IMR-90 (cell line): ENCODE results near the gene SIK3. TPM values are rescaled to one million over a fixed set of nuclear protein-coding genes. Genes with fewer than 3 reads are reported as not detected.

Experiments used
- ATAC-seq: fragments of 200-7000 bp; cut with Tn5 transposase; 2 replicates; pipeline ENCODE4 v1.9.1; 2020; ENCODE audit warnings: low read depth, mild to moderate bottlenecking, moderate library complexity
- BruUV-seq: library from RNA; stranded (reverse); fragments of 400-500 nt; replicated peaks from 2 replicates; lab custom pipeline; 2021; lab: Mats Ljungman, UMichigan
- CTCF ChIA-PET: fragments of 300-600 bp; formaldehyde crosslinking; extraction: SDS; loops from one replicate; lab custom pipeline; 2021; ENCODE audit warnings: antibody characterized with exemption; lab: Yijun Ruan, JAX
- POLR2A ChIA-PET: fragments of 300-600 bp; sonication (Branson Sonifier 250); formaldehyde crosslinking; loops from one replicate; lab custom pipeline; 2022; ENCODE audit warnings: antibody characterized with exemption; ENCODE audit not compliant: unreplicated experiment; lab: Charles Lee
- DNase-seq: peaks from one replicate; pipeline ENCODE4 v3.0.0; 2013
- H2AFZ ChIP-seq: replicated peaks from 2 replicates; pipeline ENCODE3; 2013; ENCODE audit warnings: low read length, mild to moderate bottlenecking; ENCODE audit not compliant: poor library complexity
- H2AK5ac ChIP-seq: 2 replicates; pipeline ENCODE4 v1.6.1; 2013; ENCODE audit warnings: low read depth, low read length, inconsistent platforms
- H2AK9ac ChIP-seq: replicated peaks from 2 replicates; pipeline ENCODE3; 2013; ENCODE audit warnings: mild to moderate bottlenecking, low read depth, low read length, moderate library complexity; ENCODE audit not compliant: poor library complexity
- H2BK120ac ChIP-seq: 2 replicates; pipeline ENCODE4 v1.6.1; 2013; ENCODE audit warnings: low read depth, low read length, inconsistent platforms
- H2BK15ac ChIP-seq: 3 replicates; pipeline ENCODE4 v1.6.1; 2013; ENCODE audit warnings: low read depth, low read length, inconsistent platforms
- H2BK20ac ChIP-seq: 2 replicates; pipeline ENCODE4 v1.6.1; 2013; ENCODE audit warnings: low read depth, mild to moderate bottlenecking, inconsistent platforms, low read length, moderate library complexity
- H2BK5ac ChIP-seq: 2 replicates; pipeline ENCODE4 v1.6.1; 2013; ENCODE audit warnings: mild to moderate bottlenecking, low read depth, low read length, inconsistent platforms; ENCODE audit not compliant: poor library complexity, severe bottlenecking
- H3K14ac ChIP-seq: replicated peaks from 2 replicates; pipeline ENCODE4 v1.6.1; 2013; ENCODE audit warnings: low read depth, low read length, inconsistent platforms
- H3K18ac ChIP-seq: 2 replicates; pipeline ENCODE4 v1.6.1; 2013; ENCODE audit warnings: low read depth, low read length, control low read depth
- H3K23ac ChIP-seq: 2 replicates; pipeline ENCODE4 v1.6.1; 2013; ENCODE audit warnings: low read depth, low read length, inconsistent platforms
- H3K27ac ChIP-seq: 2 replicates; pipeline ENCODE4 v1.5.1; 2013; ENCODE audit warnings: mild to moderate bottlenecking, control low read depth, low read length; ENCODE audit not compliant: insufficient read depth
- H3K27me3 ChIP-seq: 2 replicates; pipeline ENCODE4 v1.6.1; 2013; ENCODE audit warnings: low read length; ENCODE audit not compliant: control insufficient read depth, insufficient read depth
- H3K36me3 ChIP-seq: 2 replicates; pipeline ENCODE4 v1.6.1; 2013; ENCODE audit warnings: low read length, mixed read lengths; ENCODE audit not compliant: control insufficient read depth, insufficient read depth
- H3K4ac ChIP-seq: 2 replicates; pipeline ENCODE4 v1.6.1; 2013; ENCODE audit warnings: low read depth, low read length, inconsistent platforms
- H3K4me1 ChIP-seq: 2 replicates; pipeline ENCODE4 v1.6.1; 2013; ENCODE audit warnings: low read length, mixed read lengths; ENCODE audit not compliant: control insufficient read depth, insufficient read depth
- H3K4me2 ChIP-seq: 2 replicates; pipeline ENCODE4 v1.6.1; 2013; ENCODE audit warnings: low read depth, mild to moderate bottlenecking, control low read depth, low read length, moderate library complexity
- H3K4me3 ChIP-seq: 2 replicates; pipeline ENCODE4 v1.5.1; 2013; ENCODE audit warnings: low read depth, mild to moderate bottlenecking, control low read depth, low read length, moderate library complexity; ENCODE audit not compliant: insufficient read depth
- H3K56ac ChIP-seq: 2 replicates; pipeline ENCODE4 v1.6.1; 2013; ENCODE audit warnings: low read length, inconsistent platforms; ENCODE audit not compliant: insufficient read depth; ENCODE audit errors: extremely low read depth
- H3K79me1 ChIP-seq, 2 experiments: 2 replicates each; pipeline ENCODE4 v1.6.1; 2013; ENCODE audit warnings: low read length in 2 of 2, inconsistent platforms in 1 of 2, low read depth in 1 of 2
- H3K9ac ChIP-seq: 2 replicates; pipeline ENCODE4 v1.6.1; 2013; ENCODE audit warnings: low read depth, low read length, control low read depth
- H3K9me1 ChIP-seq: 2 replicates; pipeline ENCODE4 v1.6.1; 2013; ENCODE audit warnings: low read length, inconsistent platforms; ENCODE audit not compliant: insufficient read depth
- H3K9me3 ChIP-seq: 2 replicates; pipeline ENCODE4 v1.6.1; 2013; ENCODE audit warnings: low read length; ENCODE audit not compliant: control insufficient read depth, insufficient read depth
- H4K20me1 ChIP-seq: 2 replicates; pipeline ENCODE4 v1.6.1; 2013; ENCODE audit warnings: low read length, inconsistent platforms; ENCODE audit not compliant: insufficient read depth
- H4K5ac ChIP-seq: 2 replicates; pipeline ENCODE4 v1.6.1; 2013; ENCODE audit warnings: mild to moderate bottlenecking, low read depth, low read length, control low read depth
- H4K8ac ChIP-seq, 2 experiments: 2 replicates each; pipeline ENCODE4 v1.6.1; 2013; ENCODE audit warnings: low read depth in 2 of 2, low read length in 2 of 2, control low read depth in 1 of 2, inconsistent platforms in 1 of 2
- H4K91ac ChIP-seq: 2 replicates; pipeline ENCODE4 v1.6.1; 2013; ENCODE audit warnings: low read depth, low read length, inconsistent platforms; ENCODE audit not compliant: insufficient read depth
- BHLHE40 ChIP-seq: fragments of 150-350 bp; IDR thresholded peaks from 2 replicates; pipeline ENCODE4 v1.6.1; 2016; ENCODE audit warnings: mild to moderate bottlenecking, low read depth, low read length
- CEBPB ChIP-seq: IDR thresholded peaks from 2 replicates; pipeline ENCODE4 v1.6.1; 2012; ENCODE audit warnings: low read depth, low read length, improper control_type of control experiment
- CHD1 ChIP-seq: IDR thresholded peaks from 2 replicates; pipeline ENCODE4 v1.6.1; 2012; ENCODE audit warnings: low read depth, low read length, improper control_type of control experiment
- CTCF ChIP-seq: conservative IDR thresholded peaks from 2 replicates; pipeline ENCODE4 v1.5.1; 2012; ENCODE audit warnings: mild to moderate bottlenecking, low read depth, low read length, improper control_type of control experiment
- FOS ChIP-seq: fragments of 150-350 bp; IDR thresholded peaks from 2 replicates; pipeline ENCODE4 v1.6.1; 2016; ENCODE audit warnings: low read depth, low read length
- MAFK ChIP-seq: IDR thresholded peaks from 2 replicates; pipeline ENCODE4 v1.6.1; 2012; ENCODE audit warnings: low read depth, low read length, improper control_type of control experiment
- MAZ ChIP-seq: IDR thresholded peaks from 2 replicates; pipeline ENCODE4 v1.6.1; 2012; ENCODE audit warnings: low read depth, mild to moderate bottlenecking, low read length, improper control_type of control experiment, moderate library complexity, borderline replicate concordance
- MXI1 ChIP-seq: IDR thresholded peaks from 2 replicates; pipeline ENCODE4 v1.6.1; 2012; ENCODE audit warnings: low read depth, mild to moderate bottlenecking, low read length, moderate library complexity, borderline replicate concordance
- NFE2L2 ChIP-seq: fragments of 150-350 bp; IDR thresholded peaks from 2 replicates; pipeline ENCODE4 v1.6.1; 2016; ENCODE audit warnings: low read depth, mild to moderate bottlenecking, low read length
- POLR2A ChIP-seq: IDR thresholded peaks from 2 replicates; pipeline ENCODE4 v1.6.1; 2012; ENCODE audit warnings: mild to moderate bottlenecking, low read depth, low read length
- RAD21 ChIP-seq: IDR thresholded peaks from 2 replicates; pipeline ENCODE4 v1.6.1; 2012; ENCODE audit warnings: low read length, improper control_type of control experiment
- RCOR1 ChIP-seq: IDR thresholded peaks from 2 replicates; pipeline ENCODE4 v1.6.1; 2012; ENCODE audit warnings: mild to moderate bottlenecking, low read length, improper control_type of control experiment; ENCODE audit not compliant: insufficient replicate concordance
- RFX5 ChIP-seq: IDR thresholded peaks from 2 replicates; pipeline ENCODE4 v1.8.0; 2012; ENCODE audit warnings: low read depth, mild to moderate bottlenecking, low read length, moderate library complexity
- SMC3 ChIP-seq: fragments of 150-350 bp; IDR thresholded peaks from 2 replicates; pipeline ENCODE4 v1.6.1; 2016; ENCODE audit warnings: low read depth, mild to moderate bottlenecking, antibody characterized with exemption, low read length, moderate library complexity
- USF2 ChIP-seq: fragments of 150-350 bp; IDR thresholded peaks from 2 replicates; pipeline ENCODE4 v1.6.1; 2017; ENCODE audit warnings: mild to moderate bottlenecking, antibody characterized with exemption, low read length, low read depth
- WGBS, 2 experiments: methylation state at CpG; one replicate each; pipeline versions ENCODE4 v1.1.5 to v1.1.7; 2013; ENCODE audit warnings: missing lambda C conversion rate in 2 of 2; ENCODE audit not compliant: insufficient read length in 1 of 2; ENCODE audit errors: extremely low coverage in 2 of 2; 5-methylcytosine and 5-hydroxymethylcytosine counted together
- dilution Hi-C: fragments of 300-500 bp; cut with HindIII; formaldehyde crosslinking; loops from one replicate; pipeline ENCODE4 v1.14.3; 2018; ENCODE audit warnings: low sequenced_read_pairs; ENCODE audit not compliant: unreplicated experiment
- in situ Hi-C: fragments of 300-500 bp; cut with MboI; formaldehyde crosslinking; loops from 3 replicates; pipeline ENCODE4 v1.14.3; 2019; ENCODE audit warnings: low sequenced_read_pairs, inconsistent platforms, mixed read lengths
- intact Hi-C: fragments of 100-400 bp; cut with micrococcal nuclease; formaldehyde crosslinking; loops from 2 replicates; pipeline ENCODE4 v1.10.0; 2022
- polyA plus RNA-seq, 3 experiments: library from polyadenylated mRNA; depleted of rRNA; stranded (reverse); fragments of >200 nt; gene quantifications; 2 replicates each; pipeline ENCODE4 v1.2.3, GENCODE V29; 2012; ENCODE audit warnings: low replicate concordance in 1 of 3
- total RNA-seq: library from RNA; depleted of rRNA; stranded (reverse); fragments of >200 nt; gene quantifications from 2 replicates; pipeline ENCODE4 v1.2.3, GENCODE V29; 2012
- TF ChIP-seq, protein P1 (sequence below): fragments of 150-350 bp; IDR thresholded peaks from 2 replicates; pipeline ENCODE4 v1.6.1; 2016; ENCODE audit warnings: low read depth, mild to moderate bottlenecking, low read length, moderate library complexity, borderline replicate concordance

The SIK3 gene
- total and polyA plus RNA-seq, 2 of the 4 experiments (the other 2 are of a cell fraction): 8.2 to 9.1 TPM

GRCh38 chr11:117054382-117054781, 43.8 kb downstream of the SIK3 start:
- ChIA-PET POLR2A (no interaction called here), CTCF (no interaction called here)
- Histone ChIP-seq H3K9me1 (peaks cover 2% of the 10 kb centered on the region; the same call in 1 of the 2 replicates), H3K56ac (no peak overlapping the region), H3K4me1 (peaks cover 9% of the 10 kb centered on the region), H2BK20ac (no peak overlapping the region), H4K8ac (no peak overlapping the region), H3K23ac (no peak overlapping the region), H3K27ac (no peak overlapping the region), H2BK120ac (no peak overlapping the region), H2BK5ac (no peak overlapping the region), H3K9me3 (no peaks in the 10 kb centered on the region), H2AFZ (no peak overlapping the region), H3K14ac (no peak overlapping the region), H3K9ac (no peak overlapping the region), H3K4me2 (no peak overlapping the region), H2AK5ac (no peak overlapping the region), H4K91ac (no peak overlapping the region), H2AK9ac (no peak overlapping the region), H3K4me3 (no peak overlapping the region), H3K36me3 (0 out of 2 replicates have a peak, but pooled peaks cover 1% of the 10 kb centered on the region), H4K5ac (no peak overlapping the region), H3K79me1 (peaks cover 34 to 60% of the 10 kb centered on the region in 2 experiments), H4K20me1 (peaks cover 25% of the 10 kb centered on the region), H3K18ac (no peak overlapping the region), H2BK15ac (no peak overlapping the region), H3K4ac (no peak overlapping the region), H3K27me3 (no peaks in the 10 kb centered on the region)
- no TSS peak for BruUV-seq
- intact Hi-C loops (no loop called here), in situ Hi-C loops (no loop called here), dilution Hi-C loops (no loop called here)
- DNase-seq: no peak
- ATAC-seq: no peak
- no CpG with 5 or more reads among the region's 1 CpG for WGBS, 2 experiments
- TF ChIP-seq CTCF (no peak), RFX5 (no peak), POLR2A (no peak), RAD21 (no peak), CEBPB (no peak), MAFK (no peak), SMC3 (no peak), CHD1 (no peak), NFE2L2 (no peak), MXI1 (no peak), MAZ (no peak), FOS (no peak), USF2 (no peak), RCOR1 (no peak), BHLHE40 (no peak)
- TF ChIP-seq, protein P1, sequence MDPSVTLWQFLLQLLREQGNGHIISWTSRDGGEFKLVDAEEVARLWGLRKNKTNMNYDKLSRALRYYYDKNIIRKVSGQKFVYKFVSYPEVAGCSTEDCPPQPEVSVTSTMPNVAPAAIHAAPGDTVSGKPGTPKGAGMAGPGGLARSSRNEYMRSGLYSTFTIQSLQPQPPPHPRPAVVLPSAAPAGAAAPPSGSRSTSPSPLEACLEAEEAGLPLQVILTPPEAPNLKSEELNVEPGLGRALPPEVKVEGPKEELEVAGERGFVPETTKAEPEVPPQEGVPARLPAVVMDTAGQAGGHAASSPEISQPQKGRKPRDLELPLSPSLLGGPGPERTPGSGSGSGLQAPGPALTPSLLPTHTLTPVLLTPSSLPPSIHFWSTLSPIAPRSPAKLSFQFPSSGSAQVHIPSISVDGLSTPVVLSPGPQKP: no peak
